Ishikawa (cell line): ENCODE measurements around the gene POMGNT2.

Source experiments
- CEBPB ChIP-seq: IDR thresholded peaks from 2 replicates; pipeline ENCODE4 v1.6.1; 2012
- CREB1 ChIP-seq: IDR thresholded peaks from 2 replicates; pipeline ENCODE4 v1.6.1; 2012; ENCODE audit warnings: low read depth
- EGR1 ChIP-seq: IDR thresholded peaks from 2 replicates; pipeline ENCODE4 v1.6.1; 2012
- EP300 ChIP-seq: IDR thresholded peaks from 2 replicates; pipeline ENCODE4 v1.6.1; 2012; ENCODE audit warnings: borderline replicate concordance
- FOXM1 ChIP-seq: IDR thresholded peaks from 2 replicates; pipeline ENCODE4 v1.6.1; 2012; ENCODE audit warnings: low read depth, borderline replicate concordance
- NFIC ChIP-seq: IDR thresholded peaks from 2 replicates; pipeline ENCODE4 v1.6.1; 2012
- RAD21 ChIP-seq: IDR thresholded peaks from 2 replicates; pipeline ENCODE4 v1.6.1; 2012; ENCODE audit warnings: low read depth
- TAF1 ChIP-seq: IDR thresholded peaks from 2 replicates; pipeline ENCODE4 v1.6.1; 2012; ENCODE audit warnings: low read depth, mild to moderate bottlenecking
- TCF12 ChIP-seq: IDR thresholded peaks from 2 replicates; pipeline ENCODE4 v1.6.1; 2012; ENCODE audit warnings: low read depth
- TEAD4 ChIP-seq: IDR thresholded peaks from 2 replicates; pipeline ENCODE4 v1.6.1; 2012
- YY1 ChIP-seq: IDR thresholded peaks from 2 replicates; pipeline ENCODE4 v1.6.1; 2012; ENCODE audit warnings: low read depth
- ZBTB7A ChIP-seq: IDR thresholded peaks from 2 replicates; pipeline ENCODE4 v1.6.1; 2012; ENCODE audit warnings: low read depth
- TF ChIP-seq, protein P1 (sequence below): IDR thresholded peaks from 2 replicates; pipeline ENCODE4 v1.6.1; 2012
- TF ChIP-seq, protein P2 (sequence below): IDR thresholded peaks from 2 replicates; pipeline ENCODE4 v1.6.1; 2012
- TF ChIP-seq, protein P3 (sequence below): IDR thresholded peaks from 2 replicates; pipeline ENCODE4 v1.6.1; 2012; ENCODE audit warnings: low read depth, mild to moderate bottlenecking

The POMGNT2 gene

DNA sequence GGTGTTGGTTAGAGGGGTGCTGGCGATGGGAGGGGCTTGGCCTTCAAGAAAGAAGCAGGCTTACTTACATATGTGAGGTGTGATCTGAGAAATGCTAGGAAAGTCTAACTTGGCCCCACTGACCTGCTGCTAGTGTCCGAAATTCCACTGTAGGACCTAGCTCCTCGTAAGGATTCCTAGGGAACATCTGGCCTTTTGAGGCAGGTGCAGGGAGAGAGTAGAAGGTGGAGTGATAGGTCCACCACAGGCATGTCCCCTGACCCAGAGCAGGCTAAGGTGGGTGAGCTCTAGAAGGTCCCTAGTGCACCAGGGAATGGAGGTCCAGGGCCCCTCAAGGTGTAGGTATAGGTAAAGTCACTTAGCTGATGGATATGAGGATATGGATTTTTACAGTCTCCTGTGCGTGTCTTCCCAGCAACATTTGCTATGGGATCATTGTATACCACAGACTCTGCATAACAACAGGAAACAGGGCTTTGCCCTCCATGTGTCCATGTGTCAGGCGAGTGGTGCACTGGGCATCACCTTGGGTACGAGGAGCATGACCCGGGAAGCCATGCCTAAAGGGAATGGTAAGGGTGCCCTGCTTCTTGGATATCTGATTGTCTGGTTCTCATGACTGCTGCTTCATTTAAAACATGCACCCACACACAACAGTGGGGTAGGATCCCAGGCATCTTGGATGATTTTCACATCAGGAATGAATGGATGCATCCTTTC is 32.6 kb downstream of the POMGNT2 start:
- TF ChIP-seq YY1 (no peak), CEBPB (no peak), NFIC (no peak), EGR1 (no peak), TAF1 (no peak), RAD21 (no peak), TCF12 (no peak), TEAD4 (no peak), FOXM1 (no peak)
- TF ChIP-seq, protein P1, sequence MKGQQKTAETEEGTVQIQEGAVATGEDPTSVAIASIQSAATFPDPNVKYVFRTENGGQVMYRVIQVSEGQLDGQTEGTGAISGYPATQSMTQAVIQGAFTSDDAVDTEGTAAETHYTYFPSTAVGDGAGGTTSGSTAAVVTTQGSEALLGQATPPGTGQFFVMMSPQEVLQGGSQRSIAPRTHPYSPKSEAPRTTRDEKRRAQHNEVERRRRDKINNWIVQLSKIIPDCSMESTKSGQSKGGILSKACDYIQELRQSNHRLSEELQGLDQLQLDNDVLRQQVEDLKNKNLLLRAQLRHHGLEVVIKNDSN: no peak
- TF ChIP-seq, protein P2, sequence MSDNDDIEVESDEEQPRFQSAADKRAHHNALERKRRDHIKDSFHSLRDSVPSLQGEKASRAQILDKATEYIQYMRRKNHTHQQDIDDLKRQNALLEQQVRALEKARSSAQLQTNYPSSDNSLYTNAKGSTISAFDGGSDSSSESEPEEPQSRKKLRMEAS: no peak
- TF ChIP-seq, protein P3, sequence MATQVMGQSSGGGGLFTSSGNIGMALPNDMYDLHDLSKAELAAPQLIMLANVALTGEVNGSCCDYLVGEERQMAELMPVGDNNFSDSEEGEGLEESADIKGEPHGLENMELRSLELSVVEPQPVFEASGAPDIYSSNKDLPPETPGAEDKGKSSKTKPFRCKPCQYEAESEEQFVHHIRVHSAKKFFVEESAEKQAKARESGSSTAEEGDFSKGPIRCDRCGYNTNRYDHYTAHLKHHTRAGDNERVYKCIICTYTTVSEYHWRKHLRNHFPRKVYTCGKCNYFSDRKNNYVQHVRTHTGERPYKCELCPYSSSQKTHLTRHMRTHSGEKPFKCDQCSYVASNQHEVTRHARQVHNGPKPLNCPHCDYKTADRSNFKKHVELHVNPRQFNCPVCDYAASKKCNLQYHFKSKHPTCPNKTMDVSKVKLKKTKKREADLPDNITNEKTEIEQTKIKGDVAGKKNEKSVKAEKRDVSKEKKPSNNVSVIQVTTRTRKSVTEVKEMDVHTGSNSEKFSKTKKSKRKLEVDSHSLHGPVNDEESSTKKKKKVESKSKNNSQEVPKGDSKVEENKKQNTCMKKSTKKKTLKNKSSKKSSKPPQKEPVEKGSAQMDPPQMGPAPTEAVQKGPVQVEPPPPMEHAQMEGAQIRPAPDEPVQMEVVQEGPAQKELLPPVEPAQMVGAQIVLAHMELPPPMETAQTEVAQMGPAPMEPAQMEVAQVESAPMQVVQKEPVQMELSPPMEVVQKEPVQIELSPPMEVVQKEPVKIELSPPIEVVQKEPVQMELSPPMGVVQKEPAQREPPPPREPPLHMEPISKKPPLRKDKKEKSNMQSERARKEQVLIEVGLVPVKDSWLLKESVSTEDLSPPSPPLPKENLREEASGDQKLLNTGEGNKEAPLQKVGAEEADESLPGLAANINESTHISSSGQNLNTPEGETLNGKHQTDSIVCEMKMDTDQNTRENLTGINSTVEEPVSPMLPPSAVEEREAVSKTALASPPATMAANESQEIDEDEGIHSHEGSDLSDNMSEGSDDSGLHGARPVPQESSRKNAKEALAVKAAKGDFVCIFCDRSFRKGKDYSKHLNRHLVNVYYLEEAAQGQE: no peak

DNA sequence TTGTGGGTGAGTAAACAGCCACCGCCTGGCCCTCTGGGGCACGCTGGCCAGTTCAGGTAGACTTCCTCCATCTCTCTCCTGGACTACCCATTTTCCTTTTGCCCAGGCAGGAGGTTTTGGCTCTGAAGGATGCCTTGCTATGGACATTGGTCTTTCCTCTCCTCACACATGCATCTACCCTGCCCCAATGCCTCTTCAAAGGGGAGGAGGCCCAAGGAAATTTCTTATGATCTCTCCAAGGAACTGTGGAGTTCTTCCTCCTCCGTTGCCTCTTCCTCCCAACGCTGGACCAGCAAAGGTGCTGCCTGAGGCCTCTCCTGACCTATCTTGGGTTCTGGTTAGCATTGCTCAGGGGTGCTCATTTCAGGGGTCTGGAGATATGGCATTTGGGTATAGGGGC is 33.5 kb downstream of the POMGNT2 start:
- TF ChIP-seq CEBPB (no peak), TCF12 (no peak), NFIC (no peak), TAF1 (no peak), EGR1 (no peak), TEAD4 (no peak), RAD21 (no peak), CREB1 (no peak), EP300 (no peak), FOXM1 (no peak), ZBTB7A (no peak), YY1 (no peak)
- TF ChIP-seq, protein P1: no peak
- TF ChIP-seq, protein P2: no peak
- TF ChIP-seq, protein P3: no peak

DNA sequence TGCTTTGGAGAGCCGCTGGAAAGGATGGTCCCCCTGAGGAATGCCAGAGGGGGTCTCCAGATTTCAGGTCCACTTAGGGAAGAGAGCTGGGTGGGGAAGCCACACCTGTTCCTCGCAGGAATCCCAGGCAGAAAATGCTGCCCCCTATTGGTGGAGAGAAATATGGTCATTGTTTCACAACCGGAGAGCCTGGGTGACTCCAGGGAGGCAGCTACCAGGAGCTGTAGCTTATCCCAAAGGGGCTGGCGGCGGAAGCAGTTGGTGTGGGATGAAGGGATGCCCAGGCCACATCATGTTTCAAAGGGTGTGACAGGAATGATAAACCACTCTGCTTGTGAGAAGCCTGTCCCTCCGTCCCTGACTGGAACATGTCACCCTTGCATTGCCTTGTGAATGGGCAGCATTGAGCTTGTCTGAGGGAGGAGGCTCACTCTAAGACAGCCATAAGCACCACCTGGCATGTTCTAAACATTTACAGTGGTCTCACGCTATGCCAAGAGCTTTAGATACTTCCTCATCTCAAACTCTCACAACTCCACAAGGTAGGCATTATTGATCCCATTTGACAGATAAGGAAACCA is 34.5 kb downstream of the POMGNT2 start:
- TF ChIP-seq TEAD4: peak; percentile 19; the same call in 1 of the 2 replicates
- TF ChIP-seq CEBPB: 0 out of 2 replicates have a peak, but pooled peaks have one; percentile 40
- TF ChIP-seq YY1: no peak
- TF ChIP-seq, protein P1: no peak
- TF ChIP-seq RAD21: peak; percentile 66
- no peak for TF ChIP-seq FOXM1
- TF ChIP-seq, protein P3: no peak

DNA sequence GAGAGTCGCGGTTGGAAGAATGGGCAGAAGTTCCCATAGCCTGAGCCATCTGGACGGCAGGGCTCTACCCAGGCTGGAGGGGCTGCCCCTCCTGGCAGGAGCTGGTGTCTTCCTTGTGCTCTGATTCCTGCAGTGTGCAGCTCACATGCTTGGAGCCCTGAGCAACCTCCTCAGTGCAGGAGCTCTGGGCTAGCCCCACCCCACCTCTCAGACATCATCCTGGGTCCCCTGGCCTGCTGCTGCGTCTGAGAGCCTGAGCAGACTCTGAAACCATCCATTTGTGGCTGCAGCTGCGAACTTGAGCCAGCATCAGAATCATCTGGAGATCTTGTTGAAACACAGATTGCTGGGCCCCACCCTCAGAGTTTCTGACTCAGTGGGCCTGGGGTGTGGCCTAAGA is 42.8 kb downstream of the POMGNT2 start:
- TF ChIP-seq YY1 (no peak), CREB1 (no peak), EP300 (no peak), NFIC (no peak), CEBPB (no peak), TAF1 (no peak)
- TF ChIP-seq, protein P2: no peak
- TF ChIP-seq, protein P1: no peak
